HG03571 (cell line): ENCODE data around the gene PRND.
"Not testable (repeated sequence)": the region's sequence is repeated elsewhere in the genome, so short reads cannot be mapped to it uniquely, and the experiment has no call there.

Experiments
- ATAC-seq: cut with Tn5 transposase; IDR thresholded peaks from one replicate; pipeline ENCODE4 v1.9.1; 2021; ENCODE audit not compliant: unreplicated experiment

Gene PRND, protein sequence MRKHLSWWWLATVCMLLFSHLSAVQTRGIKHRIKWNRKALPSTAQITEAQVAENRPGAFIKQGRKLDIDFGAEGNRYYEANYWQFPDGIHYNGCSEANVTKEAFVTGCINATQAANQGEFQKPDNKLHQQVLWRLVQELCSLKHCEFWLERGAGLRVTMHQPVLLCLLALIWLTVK

DNA sequence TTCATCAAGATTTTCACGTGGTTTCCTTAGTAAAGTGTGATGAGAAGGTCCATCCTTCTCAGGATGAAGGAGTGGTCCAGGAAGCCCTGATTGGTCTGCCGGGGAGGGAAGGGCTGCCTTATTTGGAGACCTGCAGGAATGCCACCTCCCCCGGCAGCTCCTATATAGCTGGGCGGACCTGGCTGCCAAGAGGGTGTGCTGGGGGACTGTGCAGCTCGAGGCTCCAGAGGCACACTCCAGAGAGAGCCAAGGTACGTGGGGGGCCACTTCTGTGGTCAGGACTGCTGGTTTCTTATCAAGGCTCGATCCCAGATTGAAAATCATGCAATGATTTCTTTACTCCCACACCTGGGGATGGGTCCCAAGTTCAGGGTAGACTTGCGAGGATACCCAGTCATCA lies at the start of gene PRND:
Gene PRND, plus strand, starts transcription at position 191 of the 400 bp plus-strand sequence. CDS start 2,643 bp downstream, outside the sequence.
- no peak for ATAC-seq

DNA sequence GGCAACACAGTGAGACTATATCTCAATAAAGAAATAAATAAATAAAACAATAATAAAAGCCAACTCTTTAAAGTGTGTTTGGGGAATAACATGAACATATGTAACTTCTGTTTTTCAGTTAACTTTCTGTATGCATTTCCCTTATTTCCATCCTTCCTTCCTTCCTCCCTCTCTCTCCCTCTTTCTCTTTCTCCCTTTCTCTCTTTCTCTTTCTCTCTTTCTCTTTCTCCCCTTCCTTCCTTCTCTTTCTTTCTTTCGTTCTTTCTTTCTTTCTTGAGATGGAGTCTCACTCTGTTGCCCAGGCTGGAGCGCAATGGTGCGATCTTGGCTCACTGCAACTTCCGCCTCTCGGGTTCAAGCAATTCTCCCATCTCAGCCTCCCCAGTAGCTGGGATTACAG lies 48.8 kb upstream of the PRND start:
- ATAC-seq, result no peak

DNA sequence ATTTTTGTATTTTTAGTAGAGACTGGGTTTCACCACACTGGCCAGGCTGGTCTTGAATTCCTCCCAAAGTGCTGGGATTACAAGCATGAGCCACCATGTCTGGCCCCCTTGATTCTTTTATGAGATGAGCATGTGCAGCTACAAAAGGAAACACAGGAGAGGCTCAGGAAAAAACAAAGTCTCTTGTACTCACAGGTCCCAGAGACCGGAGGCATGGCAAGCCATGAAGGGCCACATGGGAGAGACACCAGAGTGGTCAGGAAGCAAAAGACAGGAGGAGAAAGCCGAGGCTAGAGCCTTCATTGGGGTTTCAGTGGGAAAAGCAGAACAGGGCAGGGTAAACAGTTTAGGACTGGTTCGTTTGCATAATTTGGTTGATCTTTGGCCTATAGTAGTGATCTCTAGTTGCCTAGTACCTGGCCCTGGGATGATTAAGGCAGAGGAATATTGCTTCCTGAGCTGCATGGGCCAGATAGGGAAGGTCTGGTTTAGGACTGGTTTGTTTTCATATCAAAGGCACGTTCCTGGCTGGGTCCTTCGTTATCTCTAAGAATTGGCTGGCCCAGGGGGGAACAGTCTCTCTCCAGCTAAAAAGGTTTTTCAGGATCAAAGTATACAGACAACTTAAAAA lies 48.2 kb upstream of the PRND start:
- ATAC-seq, result no peak

DNA sequence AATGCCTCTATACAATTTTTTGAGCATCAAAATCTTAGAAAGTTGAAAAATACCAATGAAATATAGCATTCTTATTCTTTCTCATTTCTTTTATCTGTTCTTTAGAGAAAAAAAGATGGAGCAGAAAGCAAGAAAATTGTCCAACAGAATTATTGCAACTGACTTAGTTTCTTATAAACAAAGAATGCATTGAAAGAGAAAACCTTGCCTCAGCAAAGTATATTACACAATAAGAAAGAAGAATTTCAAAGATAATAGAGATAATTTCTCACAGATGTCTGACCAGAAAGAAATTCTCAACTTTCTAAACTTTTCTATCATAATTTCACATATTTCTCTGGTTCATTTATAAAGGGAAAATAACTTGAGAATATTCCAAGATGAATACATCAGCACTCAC lies 47.0 kb upstream of the PRND start:
- no peak for ATAC-seq

DNA sequence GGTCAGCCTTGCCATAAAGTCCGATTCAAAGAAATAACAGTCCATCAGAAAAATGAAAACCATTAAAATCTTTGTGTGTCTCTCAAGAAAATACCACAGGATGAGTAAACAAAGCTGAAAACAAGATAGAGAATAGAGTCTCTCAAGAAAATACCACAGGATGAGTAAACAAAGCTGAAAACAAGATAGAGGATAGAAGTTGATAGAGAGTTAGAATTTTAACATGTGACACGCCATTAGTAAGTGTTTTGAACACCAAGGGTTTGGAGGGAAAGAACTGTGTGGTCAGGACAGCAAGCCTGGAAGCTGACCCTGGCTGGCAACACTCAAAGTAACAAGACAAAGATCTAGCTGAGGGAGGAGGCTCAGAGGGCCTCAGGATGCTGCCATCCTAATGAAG lies 43.9 kb upstream of the PRND start:
- no peak for ATAC-seq

DNA sequence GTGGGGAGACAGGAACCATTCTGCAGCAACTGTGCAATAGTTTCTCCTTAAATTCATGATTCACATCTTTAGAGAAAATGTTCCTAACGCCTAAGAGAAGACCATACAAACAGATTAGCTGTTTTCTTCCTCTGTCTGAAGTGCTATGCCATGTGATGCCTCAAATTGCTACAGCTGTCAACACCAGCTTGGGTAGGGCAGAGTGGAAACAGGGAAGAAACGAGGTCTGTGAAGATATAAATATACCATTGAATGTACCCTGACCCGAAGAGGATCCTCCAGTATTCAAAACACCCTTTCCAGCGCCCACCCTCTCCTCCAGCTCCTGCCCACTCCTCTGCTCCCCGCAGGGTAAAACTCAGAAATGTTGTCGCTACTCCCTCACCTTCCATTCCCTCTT lies 40.3 kb upstream of the PRND start:
- ATAC-seq, result no peak

DNA sequence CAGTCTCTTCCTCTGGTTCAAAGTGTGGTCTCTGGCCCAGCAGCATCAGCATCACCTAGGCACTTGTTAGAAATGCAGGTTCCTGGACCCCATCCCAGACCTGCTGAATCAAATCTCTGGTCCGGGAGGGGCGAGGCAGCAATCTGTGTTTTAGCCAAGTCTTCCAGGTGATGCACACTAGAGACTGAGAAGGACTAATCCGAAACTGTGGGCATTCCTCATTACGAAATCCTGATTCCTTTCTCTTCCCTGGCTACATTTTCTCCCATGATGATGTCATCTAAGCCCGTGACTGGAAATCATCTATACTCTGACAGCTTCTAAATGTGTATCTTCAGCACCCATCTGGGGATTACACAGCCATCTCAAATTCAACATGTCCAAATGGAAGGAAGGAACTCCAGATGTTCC lies 39.7 kb upstream of the PRND start:
- no peak for ATAC-seq

DNA sequence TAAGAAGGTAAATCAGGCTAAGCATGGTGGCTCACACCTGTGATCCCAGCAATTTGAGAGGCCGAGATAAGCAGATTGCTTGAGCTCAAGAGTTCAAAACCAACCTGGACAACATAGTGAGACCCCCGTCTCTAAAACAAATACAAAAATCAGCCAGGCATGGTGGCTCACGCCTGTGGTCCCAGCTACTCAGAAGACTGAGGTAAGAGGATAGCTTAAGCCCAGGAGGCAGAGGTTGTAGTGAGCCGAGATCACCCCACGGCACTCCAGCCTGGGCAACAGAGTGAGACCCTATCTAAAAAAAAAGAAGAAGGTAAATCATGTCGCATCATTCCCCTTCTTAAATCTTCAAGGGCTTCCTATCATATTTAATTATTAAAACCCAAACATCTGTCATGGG lies 39.0 kb upstream of the PRND start:
- no peak for ATAC-seq

DNA sequence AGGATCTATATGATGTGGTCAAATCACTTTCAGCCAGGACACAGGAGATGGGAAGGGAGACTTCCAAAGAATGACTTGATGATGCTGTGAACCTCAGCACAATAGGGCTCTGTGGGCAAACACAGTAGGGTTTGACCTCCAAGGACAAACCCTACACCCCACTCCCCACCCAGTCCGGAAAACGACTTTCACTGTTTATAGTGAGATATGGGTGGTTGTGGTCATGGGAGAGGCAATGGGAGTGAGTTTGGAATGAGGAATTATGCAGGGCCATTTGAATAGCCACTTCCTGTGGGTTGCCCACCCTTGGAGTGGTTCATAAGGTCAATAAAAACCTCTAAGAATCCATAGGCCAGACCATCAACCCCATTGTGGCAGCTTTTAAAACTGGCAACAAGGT lies 38.4 kb upstream of the PRND start:
- ATAC-seq, result no peak

DNA sequence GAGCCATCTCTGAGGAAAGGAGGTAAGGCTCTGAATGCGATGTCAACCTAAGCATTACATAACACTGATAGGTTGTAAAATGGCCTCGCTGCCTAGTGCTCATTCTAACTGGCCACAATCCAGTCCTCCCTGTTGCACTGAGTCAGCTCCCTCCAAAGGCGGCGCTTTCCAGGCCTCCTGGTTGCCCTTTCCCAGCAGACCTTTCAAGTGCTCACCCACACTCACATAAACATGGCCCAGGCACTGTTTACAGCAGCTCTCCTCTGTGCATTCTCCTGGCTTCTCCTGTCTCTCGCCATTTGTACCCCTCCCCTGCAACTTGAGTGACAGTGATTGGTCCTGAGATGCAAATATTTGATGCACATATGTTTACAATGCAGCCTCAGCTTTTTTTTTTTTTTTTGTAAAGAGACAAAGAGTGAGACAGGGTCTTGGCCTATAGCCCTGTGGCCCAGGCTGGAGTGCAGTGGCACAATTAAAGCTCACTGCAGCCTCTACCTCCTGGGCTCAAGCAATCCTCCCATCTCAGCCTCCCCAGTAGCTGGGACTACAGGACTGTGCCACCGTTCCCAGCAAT lies 36.8 kb upstream of the PRND start:
- ATAC-seq, result no peak

DNA sequence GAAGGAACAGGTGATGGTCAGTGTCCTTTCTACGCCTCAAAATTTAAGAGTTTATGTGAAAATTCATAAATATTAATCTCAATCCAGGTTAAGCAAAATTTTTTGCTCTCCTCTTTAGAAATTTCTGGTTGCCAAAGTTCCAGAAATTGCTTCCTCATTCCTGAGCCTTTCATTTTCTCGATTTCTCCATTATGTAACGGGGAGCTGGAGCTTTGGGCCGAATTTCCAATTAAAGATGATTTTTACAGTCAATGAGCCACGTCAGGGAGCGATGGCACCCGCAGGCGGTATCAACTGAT lies 35.8 kb upstream of the PRND start:
- no peak for ATAC-seq

DNA sequence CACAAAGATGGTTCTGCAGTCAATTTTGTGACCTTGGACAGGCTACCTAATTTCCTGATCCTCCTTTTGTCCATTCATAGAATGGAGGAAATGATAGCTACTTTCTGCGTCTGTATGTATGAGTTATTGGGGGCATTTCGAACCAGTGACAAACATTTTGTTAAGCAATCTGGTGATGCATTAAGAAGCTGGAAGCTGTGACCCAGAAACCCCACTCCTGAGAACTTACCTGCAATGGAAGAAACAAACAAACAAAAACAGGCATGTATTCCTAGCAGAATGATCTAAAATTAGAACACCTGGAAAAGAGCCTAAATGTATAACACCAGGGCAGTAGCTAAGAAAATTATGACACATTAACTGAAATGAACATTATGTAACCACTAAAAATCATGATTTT lies 33.4 kb upstream of the PRND start:
- no peak for ATAC-seq

DNA sequence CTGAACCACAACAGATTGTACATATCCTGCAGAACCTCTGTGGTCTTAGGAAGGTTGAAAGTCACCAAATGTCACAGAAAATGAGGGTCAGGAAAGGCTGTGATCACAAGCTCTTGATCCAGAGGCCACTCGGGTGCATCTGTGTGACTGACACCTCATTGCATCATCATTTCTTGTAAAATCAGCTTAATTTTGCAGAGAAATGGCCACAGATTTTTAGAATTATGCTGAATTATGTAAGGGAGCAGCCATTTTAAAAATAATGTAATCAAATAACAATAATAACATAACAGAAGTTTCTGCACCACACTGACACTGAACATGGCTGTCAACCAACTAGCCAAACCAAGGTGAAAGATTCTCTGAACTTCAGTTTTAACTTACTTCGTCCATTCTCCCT lies 32.5 kb upstream of the PRND start:
- ATAC-seq, result no peak

DNA sequence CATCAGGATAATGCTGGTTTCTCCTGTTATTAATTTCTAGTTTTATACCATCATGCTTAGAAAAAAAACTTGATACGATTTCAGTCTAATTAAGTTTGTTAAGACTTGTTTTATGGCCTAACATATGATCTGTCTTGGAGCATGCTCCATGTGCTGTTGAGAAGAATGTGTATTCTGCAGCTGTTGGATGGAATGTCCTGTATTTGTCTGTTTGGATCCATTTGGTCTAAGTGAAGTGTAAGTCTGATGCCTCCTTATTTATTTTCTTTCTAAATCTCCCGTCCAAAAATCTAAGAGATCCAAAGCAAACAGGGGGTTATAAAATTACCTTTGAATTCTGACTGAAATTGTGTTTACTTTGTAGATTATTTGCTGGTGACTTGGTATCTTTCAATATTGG lies 30.0 kb upstream of the PRND start:
- no peak for ATAC-seq

DNA sequence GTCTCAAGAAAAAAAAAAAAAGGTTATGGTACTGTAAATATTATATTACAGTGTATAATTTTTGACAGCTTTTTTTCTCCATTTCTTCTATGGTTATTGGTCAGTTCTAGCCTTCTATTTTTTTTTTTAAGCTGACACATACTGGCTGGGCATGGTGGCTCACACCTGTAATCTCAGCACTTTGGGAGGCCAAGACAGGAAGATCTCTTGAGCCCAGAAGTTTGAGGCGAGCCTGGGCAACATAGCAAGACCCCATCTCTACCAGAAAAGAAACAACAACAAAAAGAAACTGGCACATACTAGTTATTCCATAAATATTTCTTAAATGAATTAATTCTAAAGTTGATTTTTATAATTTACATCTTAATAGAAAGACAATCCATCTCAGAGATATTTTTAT lies 27.6 kb upstream of the PRND start:
- ATAC-seq, result no peak

DNA sequence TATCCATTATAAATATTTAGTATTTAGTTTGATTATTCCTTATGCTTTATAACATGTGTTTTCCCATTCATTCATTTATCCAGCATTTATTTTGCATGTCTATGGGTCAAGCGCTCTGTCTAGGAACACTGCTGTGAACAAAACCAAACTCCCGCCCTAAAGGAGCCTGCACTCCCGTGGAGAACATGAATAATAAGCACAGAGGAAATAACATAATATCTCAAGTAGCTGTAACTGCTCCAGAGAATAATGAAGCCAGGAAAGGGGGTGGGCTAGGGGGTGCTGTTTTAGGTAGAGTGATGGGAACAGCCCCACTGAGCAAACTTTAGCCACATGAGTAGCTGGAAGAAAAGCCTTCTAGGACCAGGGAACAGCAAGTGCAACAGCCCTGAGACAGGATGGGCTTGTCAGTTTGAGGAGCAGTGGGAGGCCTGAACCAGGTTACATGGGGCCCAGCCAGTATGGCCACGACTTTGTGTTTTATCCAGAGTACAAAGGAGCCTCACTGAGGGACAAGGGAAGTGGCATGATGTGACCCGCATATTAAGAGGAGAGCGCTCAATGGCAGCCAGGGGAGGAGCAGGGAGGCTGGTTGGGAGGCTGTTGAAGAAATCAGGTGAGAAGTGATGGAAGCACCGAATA lies 24.4 kb upstream of the PRND start:
- ATAC-seq, result no peak

DNA sequence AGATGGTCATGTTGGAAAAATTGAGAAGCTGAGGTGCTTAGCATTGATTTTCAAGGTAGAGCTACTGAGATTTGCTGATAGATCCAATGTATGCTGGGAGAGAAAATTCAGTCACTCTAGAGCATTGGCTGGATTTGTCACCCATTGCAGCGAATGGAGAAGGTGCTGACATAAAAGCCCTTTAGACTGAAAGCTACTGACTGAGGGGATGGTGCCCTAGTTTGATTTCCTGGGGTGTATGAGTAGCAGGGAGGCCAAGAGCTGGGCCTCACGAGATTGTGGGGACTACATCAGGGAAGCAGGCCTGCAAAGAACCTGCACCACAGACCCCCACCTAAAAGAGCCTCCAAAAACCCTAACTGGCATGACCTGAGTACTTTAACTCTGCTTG lies 23.9 kb upstream of the PRND start:
- ATAC-seq, result no peak

DNA sequence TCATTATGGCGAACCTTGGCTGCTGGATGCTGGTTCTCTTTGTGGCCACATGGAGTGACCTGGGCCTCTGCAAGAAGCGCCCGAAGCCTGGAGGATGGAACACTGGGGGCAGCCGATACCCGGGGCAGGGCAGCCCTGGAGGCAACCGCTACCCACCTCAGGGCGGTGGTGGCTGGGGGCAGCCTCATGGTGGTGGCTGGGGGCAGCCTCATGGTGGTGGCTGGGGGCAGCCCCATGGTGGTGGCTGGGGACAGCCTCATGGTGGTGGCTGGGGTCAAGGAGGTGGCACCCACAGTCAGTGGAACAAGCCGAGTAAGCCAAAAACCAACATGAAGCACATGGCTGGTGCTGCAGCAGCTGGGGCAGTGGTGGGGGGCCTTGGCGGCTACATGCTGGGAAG lies 22.5 kb upstream of the PRND start:
- no peak for ATAC-seq

DNA sequence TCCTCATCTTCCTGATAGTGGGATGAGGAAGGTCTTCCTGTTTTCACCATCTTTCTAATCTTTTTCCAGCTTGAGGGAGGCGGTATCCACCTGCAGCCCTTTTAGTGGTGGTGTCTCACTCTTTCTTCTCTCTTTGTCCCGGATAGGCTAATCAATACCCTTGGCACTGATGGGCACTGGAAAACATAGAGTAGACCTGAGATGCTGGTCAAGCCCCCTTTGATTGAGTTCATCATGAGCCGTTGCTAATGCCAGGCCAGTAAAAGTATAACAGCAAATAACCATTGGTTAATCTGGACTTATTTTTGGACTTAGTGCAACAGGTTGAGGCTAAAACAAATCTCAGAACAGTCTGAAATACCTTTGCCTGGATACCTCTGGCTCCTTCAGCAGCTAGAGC lies 21.8 kb upstream of the PRND start:
- ATAC-seq, result no peak

DNA sequence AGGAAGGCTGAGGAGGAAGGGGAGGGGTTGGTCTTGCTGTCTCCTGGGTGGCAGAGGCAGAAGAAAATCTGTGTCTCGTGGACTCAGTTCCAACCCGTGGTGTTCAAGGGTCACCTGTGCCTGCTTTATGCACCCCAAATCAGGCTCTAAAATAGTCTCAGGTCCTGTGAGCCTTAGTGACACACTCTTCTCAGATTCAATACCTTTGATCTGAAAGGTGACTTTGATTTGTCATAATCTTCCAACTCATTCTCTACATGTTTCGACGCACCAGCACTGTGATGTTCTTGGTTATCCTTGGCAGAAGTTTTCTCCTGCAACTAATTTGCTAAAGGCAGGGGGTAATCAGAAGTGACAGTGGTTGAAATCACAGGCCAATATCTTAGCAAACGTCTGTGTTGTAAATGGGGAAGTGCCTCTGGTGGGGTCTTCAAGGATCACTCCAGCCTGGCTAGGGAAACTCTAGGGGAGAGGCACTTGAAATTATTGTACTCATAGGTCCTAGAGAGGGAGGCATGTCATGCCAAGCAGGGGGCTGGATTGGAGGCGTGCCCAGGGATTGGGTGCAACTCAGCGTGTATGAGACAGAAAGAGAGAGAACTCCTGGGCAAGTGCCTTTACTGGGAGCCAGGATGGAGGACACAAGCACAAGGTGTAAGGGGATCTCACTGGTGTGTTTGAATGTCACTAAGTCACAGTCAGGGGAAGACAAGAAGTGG lies 19.0 kb upstream of the PRND start:
- ATAC-seq, result no peak

DNA sequence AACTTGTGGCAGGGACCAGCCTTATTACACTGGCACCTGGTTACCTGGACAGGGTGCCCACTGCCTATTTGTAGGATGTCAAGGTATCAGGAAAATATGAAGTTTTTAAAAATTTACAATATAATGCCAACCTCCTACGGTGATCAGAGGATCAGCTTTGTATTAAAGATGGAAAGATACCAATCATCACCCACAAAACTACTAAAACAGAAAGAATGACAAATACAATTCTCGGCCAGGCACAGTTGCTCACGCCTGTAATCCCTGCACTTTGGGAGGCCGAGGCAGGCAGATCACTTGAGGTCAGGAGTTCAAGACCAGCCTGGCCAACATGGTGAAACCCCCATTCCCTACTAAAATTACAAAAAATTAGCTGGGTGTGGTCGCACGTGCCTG lies 18.4 kb upstream of the PRND start:
- ATAC-seq, result no peak

DNA sequence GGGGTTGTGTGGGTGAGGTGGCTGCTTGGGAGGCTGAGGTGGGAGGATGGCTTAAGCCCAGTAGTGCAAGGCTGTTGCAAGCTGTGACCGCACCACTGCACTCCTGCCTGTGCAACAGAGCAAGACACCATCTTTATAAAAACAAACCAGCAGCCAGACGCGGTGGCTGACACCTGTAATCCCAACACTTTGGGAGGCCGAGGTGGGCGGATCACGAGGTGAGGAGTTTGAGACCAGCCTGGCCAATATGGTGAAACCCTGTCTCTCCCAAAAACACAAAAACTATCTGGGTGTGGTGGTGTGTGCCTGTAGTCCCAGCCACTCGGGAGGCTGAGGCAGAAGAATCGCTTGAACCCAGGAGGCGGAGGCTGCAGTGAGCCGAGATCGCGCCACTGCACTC lies 14.8 kb upstream of the PRND start:
- not testable (repeated sequence) for ATAC-seq
